AG04450 (cell line): Measurements from ENCODE around the gene TTC21A. TPM values are rescaled to one million over a fixed set of nuclear protein-coding genes. Genes with fewer than 3 reads are reported as not detected.

Experiments used
- CTCF ChIA-PET: fragments of 300-600, 350-600 bp; formaldehyde crosslinking; extraction: SDS; loops from one replicate; lab custom pipeline; 2022; ENCODE audit warnings: antibody characterized with exemption, inconsistent platforms; lab: Charles Lee
- POLR2A ChIA-PET: fragments of 350-600 bp; formaldehyde crosslinking; extraction: SDS; loops from one replicate; lab custom pipeline; 2021; ENCODE audit warnings: antibody characterized with exemption, inconsistent platforms; lab: Yijun Ruan, JAX
- DNase-seq: peaks from one replicate; pipeline ENCODE4 v3.0.0-alpha.2; 2011; ENCODE audit warnings: low read depth, low spot score
- H3K27ac ChIP-seq: one replicate; pipeline ENCODE4 v1.5.1; 2012; ENCODE audit warnings: low read depth, low read length, control low read depth
- H3K27me3 ChIP-seq: one replicate; pipeline ENCODE4 v1.6.0; 2012; ENCODE audit warnings: low read length; ENCODE audit not compliant: control insufficient read depth, insufficient read depth
- H3K4me3 ChIP-seq: 2 replicates; pipeline ENCODE4 v1.5.1; 2011; ENCODE audit warnings: mild to moderate bottlenecking, low read depth, low read length, control low read depth
- H3K9me3 ChIP-seq: 2 replicates; pipeline ENCODE4 v1.5.1; 2012; ENCODE audit warnings: low read length; ENCODE audit not compliant: control insufficient read depth, insufficient read depth
- polyA plus RNA-seq: library from polyadenylated mRNA; depleted of rRNA; stranded (reverse); fragments of >200 nt; gene quantifications from 2 replicates; pipeline ENCODE4 v1.2.3, GENCODE V29; 2011
- TF ChIP-seq, protein P1 (sequence below): IDR thresholded peaks from 2 replicates; pipeline ENCODE4 v1.5.1; 2011; ENCODE audit warnings: low read depth, low read length, control low read depth, inconsistent platforms

The TTC21A gene
- polyA plus RNA-seq, 1 experiment, result 1.6 TPM

DNA sequence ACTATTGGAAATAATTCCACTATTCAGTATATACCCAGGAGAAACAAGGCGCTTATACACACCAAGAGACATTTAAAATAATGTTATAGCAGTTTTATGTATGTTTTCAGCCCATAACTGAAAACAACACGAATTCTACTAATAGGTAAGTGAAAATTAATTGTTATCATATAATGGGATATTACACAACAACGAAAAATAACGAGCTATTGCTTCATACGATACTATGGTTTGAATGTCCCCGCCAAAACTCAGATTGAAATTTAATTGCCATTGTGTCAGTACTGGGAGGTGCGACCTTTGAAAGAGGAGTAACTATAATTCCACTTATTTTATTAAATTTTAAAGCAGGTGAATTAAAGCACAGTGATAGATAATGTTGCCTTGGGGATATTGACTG is 49.9 kb downstream of the TTC21A start:
- TF ChIP-seq, protein P1, sequence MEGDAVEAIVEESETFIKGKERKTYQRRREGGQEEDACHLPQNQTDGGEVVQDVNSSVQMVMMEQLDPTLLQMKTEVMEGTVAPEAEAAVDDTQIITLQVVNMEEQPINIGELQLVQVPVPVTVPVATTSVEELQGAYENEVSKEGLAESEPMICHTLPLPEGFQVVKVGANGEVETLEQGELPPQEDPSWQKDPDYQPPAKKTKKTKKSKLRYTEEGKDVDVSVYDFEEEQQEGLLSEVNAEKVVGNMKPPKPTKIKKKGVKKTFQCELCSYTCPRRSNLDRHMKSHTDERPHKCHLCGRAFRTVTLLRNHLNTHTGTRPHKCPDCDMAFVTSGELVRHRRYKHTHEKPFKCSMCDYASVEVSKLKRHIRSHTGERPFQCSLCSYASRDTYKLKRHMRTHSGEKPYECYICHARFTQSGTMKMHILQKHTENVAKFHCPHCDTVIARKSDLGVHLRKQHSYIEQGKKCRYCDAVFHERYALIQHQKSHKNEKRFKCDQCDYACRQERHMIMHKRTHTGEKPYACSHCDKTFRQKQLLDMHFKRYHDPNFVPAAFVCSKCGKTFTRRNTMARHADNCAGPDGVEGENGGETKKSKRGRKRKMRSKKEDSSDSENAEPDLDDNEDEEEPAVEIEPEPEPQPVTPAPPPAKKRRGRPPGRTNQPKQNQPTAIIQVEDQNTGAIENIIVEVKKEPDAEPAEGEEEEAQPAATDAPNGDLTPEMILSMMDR, result no peak
- H3K27ac ChIP-seq, result no peak overlapping the region
- H3K27me3 ChIP-seq, result peaks cover 3% of the 10 kb centered on the region
- no peak for DNase-seq
- H3K4me3 ChIP-seq, result no peak overlapping the region
- no peaks in the 10 kb centered on the region; the same call in 1 of the 2 replicates for H3K9me3 ChIP-seq
- ChIA-PET POLR2A (no interaction called here), CTCF (no interaction called here)

DNA sequence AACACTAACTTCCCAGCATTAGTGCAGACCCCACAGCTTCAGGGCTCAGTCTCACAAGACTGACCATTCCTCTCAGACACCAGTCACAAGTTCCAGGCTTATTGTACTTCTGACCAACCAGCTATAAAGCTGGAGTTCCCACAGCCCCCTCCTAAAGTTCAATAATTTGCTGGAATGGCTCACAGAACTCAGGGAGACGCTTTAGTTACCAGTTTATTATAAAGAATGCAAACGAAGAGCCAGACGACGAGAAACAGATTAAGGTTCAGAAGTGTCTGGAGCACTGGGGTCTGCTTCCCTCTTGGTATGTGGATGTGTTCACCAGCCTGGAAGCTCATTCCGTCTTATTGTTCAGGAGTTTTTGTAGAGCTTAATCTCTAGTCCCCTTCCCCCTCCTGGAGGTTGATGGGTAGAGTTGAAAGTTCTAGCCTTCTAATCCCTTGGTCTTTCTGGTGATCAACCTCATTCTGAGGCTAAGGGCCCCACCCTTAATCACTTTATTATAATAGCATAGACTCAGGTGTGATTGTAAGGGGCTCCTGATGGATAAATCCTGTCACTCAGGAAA is 50.8 kb downstream of the TTC21A start:
- ChIA-PET POLR2A (no interaction called here), CTCF (interaction anchor here (0.9 kb wide), 1 partner anchor 133 kb away, joined by 7 read pairs; no protein-coding TSS in a partner anchor)
- TF ChIP-seq, protein P1, result no peak
- H3K27ac ChIP-seq, result no peak overlapping the region
- peaks cover 3% of the 10 kb centered on the region for H3K9me3 ChIP-seq
- H3K27me3 ChIP-seq, result peaks cover 3% of the 10 kb centered on the region
- no peak overlapping the region for H3K4me3 ChIP-seq
- DNase-seq, result no peak

DNA sequence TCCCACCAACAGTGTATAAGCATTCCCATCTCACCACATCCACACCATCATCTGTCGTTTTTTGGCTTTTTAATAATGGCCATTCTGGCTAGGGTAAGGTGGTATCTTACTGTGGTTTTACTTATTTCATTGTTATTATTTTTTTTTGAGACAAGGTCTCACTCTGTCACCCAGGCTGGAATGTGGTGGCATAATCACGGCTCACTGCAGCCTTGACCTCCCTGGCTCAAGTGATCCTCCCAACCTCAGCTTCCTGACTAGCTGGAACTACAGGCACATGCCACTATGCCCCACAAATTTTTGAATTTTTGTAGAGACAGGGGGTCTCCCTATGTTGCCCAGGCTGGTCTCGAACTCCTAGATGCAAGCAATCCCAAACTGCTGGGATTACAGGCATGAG is 56.9 kb downstream of the TTC21A start:
- CTCF ChIA-PET, result no interaction called here
- POLR2A ChIA-PET, result no interaction called here
- no peak for DNase-seq
- Histone ChIP-seq H3K27ac (no peak overlapping the region), H3K27me3 (no peaks in the 10 kb centered on the region), H3K4me3 (no peak overlapping the region), H3K9me3 (peaks cover 3% of the 10 kb centered on the region)
- TF ChIP-seq, protein P1, result no peak

DNA sequence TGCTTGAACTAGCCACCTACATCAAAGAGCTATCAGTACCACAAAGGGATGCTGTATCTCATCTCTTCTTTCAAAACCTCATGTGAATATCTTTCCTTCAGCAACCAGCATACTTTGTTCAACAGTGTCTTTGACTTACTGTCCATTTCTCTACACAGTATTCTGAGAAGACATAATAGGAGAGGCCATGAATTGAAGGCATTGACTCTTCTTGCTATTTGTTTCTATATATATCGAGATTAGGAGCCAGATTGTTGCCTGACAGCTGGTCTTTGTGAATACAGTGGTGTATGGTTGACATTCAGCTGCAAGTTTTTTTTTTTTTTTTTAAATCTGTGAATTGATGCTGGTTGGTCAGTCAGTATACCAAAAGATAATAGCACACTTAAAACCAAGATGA is 58.0 kb downstream of the TTC21A start:
- TF ChIP-seq, protein P1, result no peak
- no peak for DNase-seq
- Histone ChIP-seq H3K27ac (no peak overlapping the region), H3K9me3 (peaks cover 3% of the 10 kb centered on the region), H3K4me3 (no peak overlapping the region), H3K27me3 (no peaks in the 10 kb centered on the region)
- CTCF ChIA-PET, result interaction anchor here (1.2 to 5.0 kb wide), 2 partner anchors 25 to 126 kb away, joined by 7 to 37 read pairs; no protein-coding TSS in a partner anchor
- POLR2A ChIA-PET, result interaction anchor here (2.1 to 4.0 kb wide), 2 partner anchors 12 to 19 kb away, joined by 9 to 27 read pairs; no protein-coding TSS in a partner anchor

DNA sequence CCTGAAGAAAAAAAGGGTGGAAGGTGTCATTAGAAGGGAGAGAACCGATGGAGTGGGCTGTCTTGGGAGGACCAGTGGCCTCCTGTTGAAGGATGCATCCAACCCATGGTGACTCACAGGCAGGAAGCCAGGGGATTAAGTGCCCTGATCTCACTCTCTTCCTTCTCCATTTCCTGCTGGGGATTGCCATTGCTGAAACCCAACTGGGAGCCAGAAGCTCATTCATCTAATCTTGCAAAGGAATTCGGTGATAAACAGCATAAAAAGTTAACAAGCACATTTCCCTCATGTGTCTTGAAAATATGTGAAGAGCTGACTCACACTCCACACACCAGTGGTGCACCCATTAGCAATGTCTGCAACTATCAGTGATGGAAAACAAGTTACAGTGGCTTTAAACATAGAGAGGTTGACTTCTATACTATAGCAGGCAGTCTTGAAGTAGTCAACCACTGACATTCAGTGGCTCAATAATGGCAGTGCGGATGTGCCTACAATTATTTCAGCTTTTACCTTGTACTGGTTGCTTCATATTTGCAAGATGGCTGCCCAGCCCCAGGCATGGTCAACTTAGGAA is 58.7 kb downstream of the TTC21A start:
- Histone ChIP-seq H3K27ac (peak overlapping the region; percentile 12), H3K4me3 (no peak overlapping the region), H3K9me3 (peaks cover 3% of the 10 kb centered on the region), H3K27me3 (no peaks in the 10 kb centered on the region)
- TF ChIP-seq, protein P1, result no peak
- POLR2A ChIA-PET, result interaction anchor here (0.9 to 4.0 kb wide), 4 partner anchors 10 to 241 kb away, joined by 3 to 27 read pairs (median 6); no protein-coding TSS in a partner anchor
- DNase-seq, result no peak
- CTCF ChIA-PET, result interaction anchor here (0.9 to 5.0 kb wide), 4 partner anchors 19 to 126 kb away, joined by 4 to 37 read pairs (median 6); no protein-coding TSS in a partner anchor
